HG03565 (cell line): Measurements from ENCODE around the gene DSG2.

Experiments used
- ATAC-seq: cut with Tn5 transposase; IDR thresholded peaks from one replicate; pipeline ENCODE4 v1.9.1; 2021; ENCODE audit warnings: mild to moderate bottlenecking, moderate library complexity; ENCODE audit not compliant: unreplicated experiment

Gene DSG2

GRCh38 chr18:31554776-31555175, 56.8 kb downstream of the DSG2 start:
- no peak for ATAC-seq

GRCh38 chr18:31555971-31556747, 58.2 kb downstream of the DSG2 start:
- ATAC-seq: no peak

GRCh38 chr18:31557446-31557845, 59.5 kb downstream of the DSG2 start:
- no peak for ATAC-seq

- no peak for ATAC-seq
These were observed 60.6 kb downstream of the DSG2 start for GRCh38 chr18:31558567-31558966.

GRCh38 chr18:31562726-31563125, 64.7 kb downstream of the DSG2 start:
- ATAC-seq: no peak

GRCh38 chr18:31563778-31564177, 65.8 kb downstream of the DSG2 start:
- ATAC-seq: no peak

GRCh38 chr18:31565345-31565744, 67.4 kb downstream of the DSG2 start:
- ATAC-seq: no peak

- ATAC-seq: no peak
These were observed 68.0 kb downstream of the DSG2 start for GRCh38 chr18:31565782-31566512.

GRCh38 chr18:31566576-31567306, 68.8 kb downstream of the DSG2 start:
- ATAC-seq: no peak

- ATAC-seq: no peak
These were observed 74.4 kb downstream of the DSG2 start for GRCh38 chr18:31572368-31572767.

GRCh38 chr18:31573051-31573450, 75.1 kb downstream of the DSG2 start:
- ATAC-seq: no peak

GRCh38 chr18:31574359-31574758, 76.4 kb downstream of the DSG2 start:
- no peak for ATAC-seq

GRCh38 chr18:31575515-31576257, 77.7 kb downstream of the DSG2 start:
- ATAC-seq: no peak

- no peak for ATAC-seq
These were observed 78.7 kb downstream of the DSG2 start for GRCh38 chr18:31576670-31577069.

- ATAC-seq: no peak
These were observed 79.2 kb downstream of the DSG2 start for GRCh38 chr18:31577195-31577594.

- ATAC-seq: no peak
These were observed 80.1 kb downstream of the DSG2 start for GRCh38 chr18:31578126-31578525.

GRCh38 chr18:31579375-31579774, 81.4 kb downstream of the DSG2 start:
- no peak for ATAC-seq

- ATAC-seq: no peak
These were observed 83.7 kb downstream of the DSG2 start for GRCh38 chr18:31581498-31582197.

- no peak for ATAC-seq
These were observed 85.3 kb downstream of the DSG2 start for GRCh38 chr18:31583185-31583854.

- no peak for ATAC-seq
These were observed 88.0 kb downstream of the DSG2 start for GRCh38 chr18:31585991-31586390.
